MM.1S (cell line): ENCODE measurements around the gene IPO7.

Source experiments
- DNase-seq: peaks from one replicate; pipeline ENCODE4 v3.0.0-alpha.2; 2015
- H2AFZ ChIP-seq: fragments of 300-600 bp; sonication (generic); 2 replicates; pipeline ENCODE4 v1.6.0; 2016; ENCODE audit warnings: antibody characterized with exemption, low read length
- H3F3A ChIP-seq: fragments of 300-600 bp; sonication (generic); 2 replicates; pipeline ENCODE4 v1.6.1; 2016; ENCODE audit warnings: mild to moderate bottlenecking, antibody characterized with exemption, low read length, moderate library complexity, mixed read lengths; ENCODE audit not compliant: insufficient read depth
- H3K27ac ChIP-seq: fragments of 300-600 bp; sonication (generic); 2 replicates; pipeline ENCODE4 v1.5.1; 2016; ENCODE audit warnings: mild to moderate bottlenecking, low read length
- H3K27me3 ChIP-seq: fragments of 300-600 bp; sonication (generic); replicated peaks from 2 replicates; pipeline ENCODE4 v1.6.0; 2016; ENCODE audit warnings: low read length; ENCODE audit not compliant: insufficient read depth
- H3K36me3 ChIP-seq: fragments of 300-600 bp; sonication (generic); replicated peaks from 2 replicates; pipeline ENCODE4 v1.6.1; 2016; ENCODE audit warnings: mild to moderate bottlenecking, low read length, mixed read lengths; ENCODE audit not compliant: insufficient read depth
- H3K4me1 ChIP-seq: fragments of 300-600 bp; sonication (generic); 2 replicates; pipeline ENCODE4 v1.6.1; 2016; ENCODE audit warnings: low read length, mixed read lengths
- H3K4me2 ChIP-seq: fragments of 300-600 bp; sonication (generic); 2 replicates; pipeline ENCODE4 v1.6.0; 2016; ENCODE audit warnings: low read depth, low read length
- H3K4me3 ChIP-seq: fragments of 300-600 bp; sonication (generic); 2 replicates; pipeline ENCODE4 v1.5.1; 2016; ENCODE audit warnings: low read length, mixed read lengths
- H3K79me2 ChIP-seq: fragments of 300-600 bp; sonication (generic); 2 replicates; pipeline ENCODE4 v1.6.1; 2016; ENCODE audit warnings: mixed run types, low read length, mixed read lengths
- H3K9ac ChIP-seq: fragments of 300-600 bp; sonication (generic); 2 replicates; pipeline ENCODE4 v1.6.1; 2016; ENCODE audit warnings: low read length, mixed read lengths
- H3K9me2 ChIP-seq: fragments of 300-600 bp; sonication (generic); replicated peaks from 2 replicates; pipeline ENCODE4 v1.6.1; 2016; ENCODE audit warnings: mild to moderate bottlenecking, low read length, mixed read lengths; ENCODE audit not compliant: insufficient read depth
- H3K9me3 ChIP-seq: fragments of 300-600 bp; sonication (generic); replicated peaks from 2 replicates; pipeline ENCODE4 v1.6.1; 2016; ENCODE audit warnings: mild to moderate bottlenecking, low read length, mixed read lengths; ENCODE audit not compliant: insufficient read depth
- H4K20me1 ChIP-seq: fragments of 300-600 bp; sonication (generic); 2 replicates; pipeline ENCODE4 v1.6.1; 2016; ENCODE audit warnings: mild to moderate bottlenecking, low read length, moderate library complexity, mixed read lengths; ENCODE audit not compliant: insufficient read depth
- CTCF ChIP-seq: fragments of 300-600 bp; sonication (generic); IDR thresholded peaks from 2 replicates; pipeline ENCODE4 v1.5.1; 2016; ENCODE audit warnings: antibody characterized with exemption, low read length, mixed read lengths
- EZH2 ChIP-seq: fragments of 300-600 bp; sonication (generic); optimal IDR thresholded peaks from 2 replicates; pipeline ENCODE3; 2017; ENCODE audit warnings: low read depth, mild to moderate bottlenecking, antibody characterized with exemption, low read length, mixed read lengths
- EZH2phosphoT487 ChIP-seq: fragments of 300-600 bp; sonication (generic); IDR thresholded peaks from 2 replicates; pipeline ENCODE4 v1.6.1; 2018; ENCODE audit warnings: antibody characterized with exemption, low read length

Gene IPO7

GRCh38 chr11:9470765-9471164 lies 86.3 kb downstream of the IPO7 start:
- no peak for DNase-seq
- H3K4me2 ChIP-seq: no peak overlapping the region
- no peaks in the 10 kb centered on the region for H3K9me3 ChIP-seq
- H2AFZ ChIP-seq: no peak overlapping the region
- no peaks in the 10 kb centered on the region for H4K20me1 ChIP-seq
- H3K9ac ChIP-seq: no peak overlapping the region
- no peaks in the 10 kb centered on the region for H3K4me1 ChIP-seq
- no peak overlapping the region for H3K27ac ChIP-seq
- no peaks in the 10 kb centered on the region for H3K27me3 ChIP-seq
- no peak overlapping the region for H3K4me3 ChIP-seq
- peaks cover 39% of the 10 kb centered on the region for H3K79me2 ChIP-seq
- H3K36me3 ChIP-seq: peaks cover 4% of the 10 kb centered on the region; the same call in 1 of the 2 replicates
- H3K9me2 ChIP-seq: no peaks in the 10 kb centered on the region
- no peak for TF ChIP-seq EZH2
- no peak for TF ChIP-seq CTCF
- TF ChIP-seq EZH2phosphoT487: no peak
- H3F3A ChIP-seq: no peaks in the 10 kb centered on the region

- Histone ChIP-seq H3K9me2 (no peaks in the 10 kb centered on the region), H3K27ac (no peak overlapping the region), H3K79me2 (peaks cover 19% of the 10 kb centered on the region)
Observed at GRCh38 chr11:9473408-9473807, 89.0 kb downstream of the IPO7 start.

GRCh38 chr11:9479899-9480298 lies 95.4 kb downstream of the IPO7 start:
- Histone ChIP-seq H2AFZ (no peak overlapping the region), H3K9me3 (no peaks in the 10 kb centered on the region), H3K27me3 (no peaks in the 10 kb centered on the region), H3K4me3 (no peak overlapping the region), H3K36me3 (0 out of 2 replicates have a peak, but pooled peaks cover 2% of the 10 kb centered on the region), H3K9ac (no peak overlapping the region), H3K4me2 (no peak overlapping the region), H4K20me1 (no peaks in the 10 kb centered on the region), H3K4me1 (no peaks in the 10 kb centered on the region), H3F3A (no peaks in the 10 kb centered on the region), H3K9me2 (no peaks in the 10 kb centered on the region), H3K27ac (no peak overlapping the region), H3K79me2 (no peaks in the 10 kb centered on the region)
- no peak for TF ChIP-seq EZH2
- no peak for TF ChIP-seq CTCF
- TF ChIP-seq EZH2phosphoT487: no peak
- no peak for DNase-seq

More at GRCh38 chr11:9473408-9473807, 89.0 kb downstream of the IPO7 start:
- Histone ChIP-seq H3K9me3 (no peaks in the 10 kb centered on the region), H3K27me3 (no peaks in the 10 kb centered on the region), H3K4me2 (no peak overlapping the region), H3K9ac (no peak overlapping the region), H3K4me3 (no peak overlapping the region), H4K20me1 (no peaks in the 10 kb centered on the region), H3K4me1 (no peaks in the 10 kb centered on the region), H3K36me3 (peaks cover 4% of the 10 kb centered on the region; the same call in 1 of the 2 replicates), H3F3A (no peaks in the 10 kb centered on the region), H2AFZ (no peak overlapping the region)
- DNase-seq: no peak
- no peak for TF ChIP-seq CTCF
- no peak for TF ChIP-seq EZH2phosphoT487
- TF ChIP-seq EZH2: no peak
